GM10847 (cell line): ENCODE measurements around the gene EDDM13.

Source experiments
- POLR2A ChIP-seq: IDR thresholded peaks from 2 replicates; pipeline ENCODE4 v1.6.1; 2011; ENCODE audit not compliant: insufficient read length; ENCODE audit errors: extremely low read depth

EDDM13 gene

DNA sequence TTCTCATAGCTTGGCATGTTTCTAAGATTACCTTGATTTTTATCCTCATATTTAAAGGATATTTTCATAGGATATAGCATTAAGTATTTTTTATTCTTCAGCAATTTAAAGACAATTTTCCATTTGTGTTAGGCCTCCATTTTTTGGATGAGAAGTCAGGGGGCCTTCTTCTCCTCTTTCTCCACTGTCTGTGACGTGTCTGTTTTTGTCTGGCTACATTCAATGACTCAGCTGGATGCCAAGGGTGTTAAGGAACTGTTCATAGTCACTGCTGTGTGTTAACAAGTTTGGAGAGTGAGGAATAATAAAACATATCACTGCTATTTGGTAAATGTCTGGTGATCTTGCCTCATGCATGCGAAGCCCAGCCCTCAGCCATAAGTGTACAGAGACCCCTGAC lies 84.4 kb downstream of the EDDM13 start:
- no peak for TF ChIP-seq POLR2A
